Thoracic aorta (tissue), 2 donors: ENCODE data around the gene DAGLB. TPM values are rescaled to one million over a fixed set of nuclear protein-coding genes. Genes with fewer than 3 reads are reported as not detected.

Experiments used
- ATAC-seq: fragments of 150-250 bp; one replicate; pipeline ENCODE4 v1.8.0; 2017; ENCODE audit warnings: low read depth; ENCODE audit not compliant: insufficient number of reproducible peaks, low FRiP score
- DNase-seq: peaks from one replicate; pipeline ENCODE4 v3.0.0-alpha.2; 2020; ENCODE audit warnings: low spot score
- H3K27ac ChIP-seq, 2 donors: fragments of 200-600 bp; sonication (generic); 1 replicate in 1 of 2; 2 replicates in 1 of 2; pipeline ENCODE4 v1.5.1; 2016; ENCODE audit warnings: mild to moderate bottlenecking in 2 of 2, moderate library complexity in 2 of 2
- H3K27me3 ChIP-seq: fragments of 200-600 bp; sonication (generic); replicated peaks from 2 replicates; pipeline ENCODE4 v1.6.0; 2016; ENCODE audit warnings: mild to moderate bottlenecking; ENCODE audit not compliant: insufficient read depth
- H3K36me3 ChIP-seq: fragments of 200-600 bp; sonication (generic); one replicate; pipeline ENCODE4 v1.5.1; 2016
- H3K4me1 ChIP-seq, 2 donors: fragments of 200-600 bp; sonication (generic); 1 replicate in 1 of 2; 2 replicates in 1 of 2; pipeline versions ENCODE4 v1.5.1 to v1.6.0; 2016; ENCODE audit warnings: low read depth in 2 of 2, mild to moderate bottlenecking in 1 of 2; ENCODE audit not compliant: control insufficient read depth in 1 of 2
- H3K4me3 ChIP-seq: fragments of 200-600 bp; sonication (generic); 2 replicates; pipeline ENCODE4 v1.5.1; 2016; ENCODE audit warnings: mild to moderate bottlenecking
- H3K9me3 ChIP-seq: fragments of 200-600 bp; sonication (generic); 2 replicates; pipeline ENCODE4 v1.5.1; 2016
- CTCF ChIP-seq: fragments of 200-600 bp; sonication (generic); IDR thresholded peaks from one replicate; pipeline ENCODE4 v1.5.1; 2019; ENCODE audit warnings: antibody characterized with exemption
- total RNA-seq, 2 donors: library from RNA; depleted of rRNA; stranded (reverse); fragments of >200 nt; gene quantifications; one replicate each; pipeline versions ENCODE4 v1.1.0 to v1.2.3, GENCODE V29; 2016

Gene DAGLB
- total RNA-seq, 2 donors from 2014 or later = 16.5 to 28.6 TPM

- H3K27ac ChIP-seq = no peak overlapping the region
- DNase-seq (no peak), ATAC-seq (no peak)
- no peak for TF ChIP-seq CTCF
- H3K9me3 ChIP-seq = no peaks in the 10 kb centered on the region
- H3K4me1 ChIP-seq = peaks cover 2 to 3% of the 10 kb centered on the region in 2 donors
- no peaks in the 10 kb centered on the region for H3K27me3 ChIP-seq
- no peaks in the 10 kb centered on the region for H3K36me3 ChIP-seq
- no peak overlapping the region for H3K4me3 ChIP-seq
These were observed 7.4 kb downstream of the DAGLB start for GRCh38 chr7:6440381-6440780.

- H3K36me3 ChIP-seq = no peaks in the 10 kb centered on the region
- no peaks in the 10 kb centered on the region for H3K27me3 ChIP-seq
- no peaks in the 10 kb centered on the region for H3K9me3 ChIP-seq
- no peak overlapping the region for H3K4me3 ChIP-seq
- no peak for ATAC-seq
- no peak for DNase-seq
- no peak for TF ChIP-seq CTCF
- H3K4me1 ChIP-seq = peaks cover 0 to 4% of the 10 kb centered on the region in 2 donors
- H3K27ac ChIP-seq = no peak overlapping the region
These were observed 9.3 kb downstream of the DAGLB start for GRCh38 chr7:6438427-6438826.

GRCh38 chr7:6437251-6437650 is 10.5 kb downstream of the DAGLB start:
- DNase-seq (no peak), ATAC-seq (no peak)
- H3K4me1 ChIP-seq = peaks cover 0 to 4% of the 10 kb centered on the region in 2 donors
- H3K4me3 ChIP-seq = no peak overlapping the region
- no peaks in the 10 kb centered on the region for H3K36me3 ChIP-seq
- H3K27me3 ChIP-seq = no peaks in the 10 kb centered on the region
- H3K27ac ChIP-seq = no peak overlapping the region
- no peak for TF ChIP-seq CTCF
- no peaks in the 10 kb centered on the region for H3K9me3 ChIP-seq

- Histone ChIP-seq H3K27ac (no peak overlapping the region), H3K36me3 (no peaks in the 10 kb centered on the region), H3K9me3 (no peaks in the 10 kb centered on the region), H3K4me3 (no peak overlapping the region), H3K27me3 (no peaks in the 10 kb centered on the region), H3K4me1 (peaks cover 0 to 4% of the 10 kb centered on the region in 2 donors)
- ATAC-seq = no peak
- DNase-seq = no peak
- TF ChIP-seq CTCF = no peak
These were observed 11.4 kb downstream of the DAGLB start for GRCh38 chr7:6436385-6436685.

GRCh38 chr7:6435486-6436384 is 12.0 kb downstream of the DAGLB start:
- Histone ChIP-seq H3K4me3 (peak overlapping the region; percentile 56), H3K27me3 (no peaks in the 10 kb centered on the region), H3K9me3 (no peaks in the 10 kb centered on the region), H3K27ac (peak overlapping the region in 1 of 2 donors; percentile 19), H3K36me3 (no peaks in the 10 kb centered on the region), H3K4me1 (peaks cover 0 to 4% of the 10 kb centered on the region in 2 donors)
- peak; percentile 93 for TF ChIP-seq CTCF
- DNase-seq (peak; percentile 34), ATAC-seq (peak; percentile 46)
